WTC11 (cell line): Measurements from ENCODE around the gene HDAC9. TPM values are rescaled to one million over a fixed set of nuclear protein-coding genes. Genes with fewer than 3 reads are reported as not detected.

Source experiments
- ATAC-seq: fragments of 200-7000 bp; cut with Tn5 transposase; 2 replicates; pipeline ENCODE4 v1.10.0; 2021; ENCODE audit warnings: mild to moderate bottlenecking, moderate library complexity
- CTCF ChIA-PET: fragments of 300-600 bp; sonication (Branson Sonifier 250); formaldehyde crosslinking; loops from one replicate; lab custom pipeline; 2021; ENCODE audit warnings: antibody characterized with exemption; lab: Charles Lee
- POLR2A ChIA-PET: fragments of 350-600 bp; sonication (Branson Sonifier 250); formaldehyde crosslinking; loops from one replicate; lab custom pipeline; 2021; ENCODE audit warnings: antibody characterized with exemption; lab: Charles Lee
- DNase-seq: peaks from one replicate; pipeline ENCODE4 v3.0.0; 2021; ENCODE audit warnings: low spot score
- H3K27ac Mint-ChIP-seq: 2 replicates; pipeline ENCODE4 v1.8.0; 2021; ENCODE audit warnings: mixed read lengths
- H3K27me3 Mint-ChIP-seq: 2 replicates; pipeline ENCODE4 v1.8.0; 2021; ENCODE audit warnings: low read depth, mild to moderate bottlenecking, moderate library complexity, mixed read lengths
- H3K36me3 Mint-ChIP-seq: 2 replicates; pipeline ENCODE4 v1.8.0; 2021; ENCODE audit warnings: mixed read lengths
- H3K4me1 Mint-ChIP-seq: 2 replicates; pipeline ENCODE4 v1.8.0; 2022; ENCODE audit warnings: mixed read lengths
- H3K4me3 Mint-ChIP-seq: 2 replicates; pipeline ENCODE4 v1.8.0; 2021; ENCODE audit warnings: mild to moderate bottlenecking, moderate library complexity, mixed read lengths
- H3K9me3 Mint-ChIP-seq: 2 replicates; pipeline ENCODE4 v1.8.0; 2021; ENCODE audit warnings: mixed read lengths
- FOXJ3 ChIP-seq: sonication (generic); formaldehyde crosslinking; IDR thresholded peaks from 2 replicates; pipeline ENCODE4 v1.9.0; 2021; ENCODE audit warnings: missing genetic modification reagents, mild to moderate bottlenecking, borderline replicate concordance
- FOXK1 ChIP-seq: sonication (generic); formaldehyde crosslinking; IDR thresholded peaks from 2 replicates; pipeline ENCODE4 v1.8.0; 2022; ENCODE audit warnings: mild to moderate bottlenecking, moderate library complexity, missing genetic modification reagents
- IRF2 ChIP-seq: sonication (generic); formaldehyde crosslinking; IDR thresholded peaks from 2 replicates; pipeline ENCODE4 v1.8.0; 2022; ENCODE audit warnings: low read depth, missing genetic modification reagents, borderline replicate concordance
- SP1 ChIP-seq: sonication (generic); formaldehyde crosslinking; conservative IDR thresholded peaks from 2 replicates; pipeline ENCODE4 v1.8.1; 2022; ENCODE audit warnings: missing genetic modification reagents
- TP53 ChIP-seq: sonication (generic); formaldehyde crosslinking; IDR thresholded peaks from 2 replicates; pipeline ENCODE4 v1.8.1; 2023; ENCODE audit warnings: mild to moderate bottlenecking, missing genetic modification reagents
- total RNA-seq: library from RNA; stranded (reverse); gene quantifications from 3 replicates; pipeline ENCODE4 v1.2.3, GENCODE V29; 2021
- TF ChIP-seq, protein P1 (sequence below): sonication (generic); formaldehyde crosslinking; IDR thresholded peaks from 2 replicates; pipeline ENCODE4 v1.8.1; 2022; ENCODE audit warnings: low read depth, missing genetic modification reagents, borderline replicate concordance
- TF ChIP-seq, protein P2 (sequence below): sonication (generic); formaldehyde crosslinking; IDR thresholded peaks from 2 replicates; pipeline ENCODE4 v1.8.1; 2022; ENCODE audit warnings: low read depth, mild to moderate bottlenecking, moderate library complexity, missing genetic modification reagents, borderline replicate concordance
- TF ChIP-seq, protein P3 (sequence below): fragments of 200-600 bp; IDR thresholded peaks from 2 replicates; pipeline ENCODE4 v1.8.0; 2022; ENCODE audit warnings: antibody characterized with exemption
- TF ChIP-seq, protein P4 (sequence below): sonication (generic); formaldehyde crosslinking; IDR thresholded peaks from 2 replicates; pipeline ENCODE4 v1.8.1; 2023; ENCODE audit warnings: mild to moderate bottlenecking, moderate library complexity, missing genetic modification reagents
- TF ChIP-seq, protein P5 (sequence below): sonication (generic); formaldehyde crosslinking; IDR thresholded peaks from 2 replicates; pipeline ENCODE4 v1.8.0; 2022; ENCODE audit warnings: mild to moderate bottlenecking, missing genetic modification reagents
- TF ChIP-seq, protein P6 (sequence below): sonication (generic); formaldehyde crosslinking; IDR thresholded peaks from 2 replicates; pipeline ENCODE4 v1.8.0; 2022; ENCODE audit warnings: mild to moderate bottlenecking, missing genetic modification reagents
- TF ChIP-seq, protein P7 (sequence below): sonication (generic); formaldehyde crosslinking; IDR thresholded peaks from 2 replicates; pipeline ENCODE4 v1.8.0; 2023; ENCODE audit warnings: missing genetic modification reagents, mild to moderate bottlenecking, borderline replicate concordance
- TF ChIP-seq, protein P8 (sequence below): fragments of 250-450 bp; sonication (Bioruptor Pico); IDR thresholded peaks from 2 replicates; pipeline ENCODE4 v1.9.0; 2021; ENCODE audit warnings: mild to moderate bottlenecking

The HDAC9 gene
- total RNA-seq, 1 experiment from 2014 or later, result 18.8 TPM

DNA sequence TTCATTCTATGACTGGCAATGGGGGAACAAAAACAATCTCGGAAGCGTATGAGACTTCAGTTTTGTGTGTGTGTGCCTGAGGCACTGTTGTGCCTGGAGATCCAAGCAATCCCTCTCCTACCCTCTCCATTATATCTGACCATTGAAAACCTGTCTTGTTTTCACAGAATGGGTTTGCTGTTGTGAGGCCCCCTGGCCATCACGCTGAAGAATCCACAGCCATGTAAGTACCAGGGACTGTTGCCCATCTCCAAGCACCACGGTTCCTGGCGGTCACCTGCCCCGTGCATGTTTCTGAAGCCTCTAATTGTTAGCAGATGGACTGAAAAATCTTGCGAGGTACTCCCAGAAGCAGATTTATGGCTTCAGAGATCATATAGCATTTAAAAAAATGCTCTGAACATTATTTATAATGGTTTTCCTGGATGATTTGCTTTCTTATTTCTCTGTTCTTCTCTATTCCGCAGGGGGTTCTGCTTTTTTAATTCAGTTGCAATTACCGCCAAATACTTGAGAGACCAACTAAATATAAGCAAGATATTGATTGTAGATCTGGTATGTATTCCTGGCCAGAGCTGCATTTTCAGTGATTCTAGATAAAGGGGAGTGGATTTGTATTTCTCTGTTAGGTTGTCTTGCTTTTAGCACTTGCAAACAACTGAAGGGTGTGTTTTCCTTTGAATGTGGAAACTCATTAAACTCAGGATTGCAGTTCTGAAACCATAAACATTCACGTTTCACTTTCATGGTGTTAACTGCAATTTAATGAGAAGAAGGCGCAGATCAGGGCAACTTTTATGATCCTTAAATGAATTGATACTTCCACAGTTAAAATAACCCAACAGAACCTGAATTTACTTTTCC is 333.7 kb downstream of the HDAC9 start (continued):
- TF ChIP-seq, protein P1, sequence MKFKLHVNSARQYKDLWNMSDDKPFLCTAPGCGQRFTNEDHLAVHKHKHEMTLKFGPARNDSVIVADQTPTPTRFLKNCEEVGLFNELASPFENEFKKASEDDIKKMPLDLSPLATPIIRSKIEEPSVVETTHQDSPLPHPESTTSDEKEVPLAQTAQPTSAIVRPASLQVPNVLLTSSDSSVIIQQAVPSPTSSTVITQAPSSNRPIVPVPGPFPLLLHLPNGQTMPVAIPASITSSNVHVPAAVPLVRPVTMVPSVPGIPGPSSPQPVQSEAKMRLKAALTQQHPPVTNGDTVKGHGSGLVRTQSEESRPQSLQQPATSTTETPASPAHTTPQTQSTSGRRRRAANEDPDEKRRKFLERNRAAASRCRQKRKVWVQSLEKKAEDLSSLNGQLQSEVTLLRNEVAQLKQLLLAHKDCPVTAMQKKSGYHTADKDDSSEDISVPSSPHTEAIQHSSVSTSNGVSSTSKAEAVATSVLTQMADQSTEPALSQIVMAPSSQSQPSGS (CRISPR knock-in tag), result no peak
- TF ChIP-seq FOXK1 (no peak), SP1 (CRISPR knock-in tag) (no peak)
- TF ChIP-seq, protein P2, sequence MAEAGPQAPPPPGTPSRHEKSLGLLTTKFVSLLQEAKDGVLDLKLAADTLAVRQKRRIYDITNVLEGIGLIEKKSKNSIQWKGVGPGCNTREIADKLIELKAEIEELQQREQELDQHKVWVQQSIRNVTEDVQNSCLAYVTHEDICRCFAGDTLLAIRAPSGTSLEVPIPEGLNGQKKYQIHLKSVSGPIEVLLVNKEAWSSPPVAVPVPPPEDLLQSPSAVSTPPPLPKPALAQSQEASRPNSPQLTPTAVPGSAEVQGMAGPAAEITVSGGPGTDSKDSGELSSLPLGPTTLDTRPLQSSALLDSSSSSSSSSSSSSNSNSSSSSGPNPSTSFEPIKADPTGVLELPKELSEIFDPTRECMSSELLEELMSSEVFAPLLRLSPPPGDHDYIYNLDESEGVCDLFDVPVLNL (CRISPR knock-in tag), result no peak

DNA sequence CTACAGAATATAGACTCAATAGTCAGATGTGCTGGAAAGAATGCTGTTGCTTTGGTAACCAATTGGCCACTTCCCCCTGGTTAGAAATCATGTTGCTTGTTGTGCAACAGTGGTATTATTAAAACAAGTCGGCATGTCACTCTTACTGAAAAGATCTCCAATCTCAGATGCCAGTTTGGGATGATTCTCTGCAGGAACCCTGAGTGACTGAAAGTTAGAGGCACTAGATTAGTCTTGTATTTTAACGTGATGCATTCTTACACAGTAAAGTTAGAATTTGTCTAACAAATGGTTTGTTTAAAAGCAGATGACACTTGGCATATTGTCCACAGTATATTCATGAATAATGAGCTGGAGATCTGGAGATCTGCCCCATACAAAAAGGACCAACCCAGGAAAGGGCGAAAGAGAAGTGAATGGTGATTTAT is 334.3 kb downstream of the HDAC9 start:
- Mint-ChIP-seq H3K27me3 (no peaks in the 10 kb centered on the region), H3K4me3 (no peak overlapping the region), H3K36me3 (no peaks in the 10 kb centered on the region), H3K27ac (no peak overlapping the region), H3K4me1 (peaks cover 7% of the 10 kb centered on the region; the same call in 1 of the 2 replicates), H3K9me3 (no peaks in the 10 kb centered on the region)
- CTCF ChIA-PET, result no interaction called here
- DNase-seq (no peak), ATAC-seq (no peak)
- POLR2A ChIA-PET, result no interaction called here
- TF ChIP-seq, protein P3, sequence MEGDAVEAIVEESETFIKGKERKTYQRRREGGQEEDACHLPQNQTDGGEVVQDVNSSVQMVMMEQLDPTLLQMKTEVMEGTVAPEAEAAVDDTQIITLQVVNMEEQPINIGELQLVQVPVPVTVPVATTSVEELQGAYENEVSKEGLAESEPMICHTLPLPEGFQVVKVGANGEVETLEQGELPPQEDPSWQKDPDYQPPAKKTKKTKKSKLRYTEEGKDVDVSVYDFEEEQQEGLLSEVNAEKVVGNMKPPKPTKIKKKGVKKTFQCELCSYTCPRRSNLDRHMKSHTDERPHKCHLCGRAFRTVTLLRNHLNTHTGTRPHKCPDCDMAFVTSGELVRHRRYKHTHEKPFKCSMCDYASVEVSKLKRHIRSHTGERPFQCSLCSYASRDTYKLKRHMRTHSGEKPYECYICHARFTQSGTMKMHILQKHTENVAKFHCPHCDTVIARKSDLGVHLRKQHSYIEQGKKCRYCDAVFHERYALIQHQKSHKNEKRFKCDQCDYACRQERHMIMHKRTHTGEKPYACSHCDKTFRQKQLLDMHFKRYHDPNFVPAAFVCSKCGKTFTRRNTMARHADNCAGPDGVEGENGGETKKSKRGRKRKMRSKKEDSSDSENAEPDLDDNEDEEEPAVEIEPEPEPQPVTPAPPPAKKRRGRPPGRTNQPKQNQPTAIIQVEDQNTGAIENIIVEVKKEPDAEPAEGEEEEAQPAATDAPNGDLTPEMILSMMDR, result no peak
- TF ChIP-seq, protein P4, sequence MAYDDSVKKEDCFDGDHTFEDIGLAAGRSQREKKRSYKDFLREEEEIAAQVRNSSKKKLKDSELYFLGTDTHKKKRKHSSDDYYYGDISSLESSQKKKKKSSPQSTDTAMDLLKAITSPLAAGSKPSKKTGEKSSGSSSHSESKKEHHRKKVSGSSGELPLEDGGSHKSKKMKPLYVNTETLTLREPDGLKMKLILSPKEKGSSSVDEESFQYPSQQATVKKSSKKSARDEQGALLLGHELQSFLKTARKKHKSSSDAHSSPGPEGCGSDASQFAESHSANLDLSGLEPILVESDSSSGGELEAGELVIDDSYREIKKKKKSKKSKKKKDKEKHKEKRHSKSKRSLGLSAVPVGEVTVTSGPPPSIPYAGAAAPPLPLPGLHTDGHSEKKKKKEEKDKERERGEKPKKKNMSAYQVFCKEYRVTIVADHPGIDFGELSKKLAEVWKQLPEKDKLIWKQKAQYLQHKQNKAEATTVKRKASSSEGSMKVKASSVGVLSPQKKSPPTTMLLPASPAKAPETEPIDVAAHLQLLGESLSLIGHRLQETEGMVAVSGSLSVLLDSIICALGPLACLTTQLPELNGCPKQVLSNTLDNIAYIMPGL (CRISPR knock-in tag), result no peak
- TF ChIP-seq, protein P1 (CRISPR knock-in tag), result no peak
- TF ChIP-seq TP53 (CRISPR knock-in tag) (no peak), FOXJ3 (CRISPR knock-in tag) (no peak), IRF2 (CRISPR knock-in tag) (no peak), FOXK1 (no peak)
- TF ChIP-seq, protein P5, sequence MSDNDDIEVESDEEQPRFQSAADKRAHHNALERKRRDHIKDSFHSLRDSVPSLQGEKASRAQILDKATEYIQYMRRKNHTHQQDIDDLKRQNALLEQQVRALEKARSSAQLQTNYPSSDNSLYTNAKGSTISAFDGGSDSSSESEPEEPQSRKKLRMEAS (CRISPR knock-in tag), result no peak
- TF ChIP-seq, protein P6, sequence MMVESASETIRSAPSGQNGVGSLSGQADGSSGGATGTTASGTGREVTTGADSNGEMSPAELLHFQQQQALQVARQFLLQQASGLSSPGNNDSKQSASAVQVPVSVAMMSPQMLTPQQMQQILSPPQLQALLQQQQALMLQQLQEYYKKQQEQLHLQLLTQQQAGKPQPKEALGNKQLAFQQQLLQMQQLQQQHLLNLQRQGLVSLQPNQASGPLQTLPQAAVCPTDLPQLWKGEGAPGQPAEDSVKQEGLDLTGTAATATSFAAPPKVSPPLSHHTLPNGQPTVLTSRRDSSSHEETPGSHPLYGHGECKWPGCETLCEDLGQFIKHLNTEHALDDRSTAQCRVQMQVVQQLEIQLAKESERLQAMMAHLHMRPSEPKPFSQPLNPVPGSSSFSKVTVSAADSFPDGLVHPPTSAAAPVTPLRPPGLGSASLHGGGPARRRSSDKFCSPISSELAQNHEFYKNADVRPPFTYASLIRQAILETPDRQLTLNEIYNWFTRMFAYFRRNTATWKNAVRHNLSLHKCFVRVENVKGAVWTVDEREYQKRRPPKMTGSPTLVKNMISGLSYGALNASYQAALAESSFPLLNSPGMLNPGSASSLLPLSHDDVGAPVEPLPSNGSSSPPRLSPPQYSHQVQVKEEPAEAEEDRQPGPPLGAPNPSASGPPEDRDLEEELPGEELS, result no peak
- TF ChIP-seq, protein P7, sequence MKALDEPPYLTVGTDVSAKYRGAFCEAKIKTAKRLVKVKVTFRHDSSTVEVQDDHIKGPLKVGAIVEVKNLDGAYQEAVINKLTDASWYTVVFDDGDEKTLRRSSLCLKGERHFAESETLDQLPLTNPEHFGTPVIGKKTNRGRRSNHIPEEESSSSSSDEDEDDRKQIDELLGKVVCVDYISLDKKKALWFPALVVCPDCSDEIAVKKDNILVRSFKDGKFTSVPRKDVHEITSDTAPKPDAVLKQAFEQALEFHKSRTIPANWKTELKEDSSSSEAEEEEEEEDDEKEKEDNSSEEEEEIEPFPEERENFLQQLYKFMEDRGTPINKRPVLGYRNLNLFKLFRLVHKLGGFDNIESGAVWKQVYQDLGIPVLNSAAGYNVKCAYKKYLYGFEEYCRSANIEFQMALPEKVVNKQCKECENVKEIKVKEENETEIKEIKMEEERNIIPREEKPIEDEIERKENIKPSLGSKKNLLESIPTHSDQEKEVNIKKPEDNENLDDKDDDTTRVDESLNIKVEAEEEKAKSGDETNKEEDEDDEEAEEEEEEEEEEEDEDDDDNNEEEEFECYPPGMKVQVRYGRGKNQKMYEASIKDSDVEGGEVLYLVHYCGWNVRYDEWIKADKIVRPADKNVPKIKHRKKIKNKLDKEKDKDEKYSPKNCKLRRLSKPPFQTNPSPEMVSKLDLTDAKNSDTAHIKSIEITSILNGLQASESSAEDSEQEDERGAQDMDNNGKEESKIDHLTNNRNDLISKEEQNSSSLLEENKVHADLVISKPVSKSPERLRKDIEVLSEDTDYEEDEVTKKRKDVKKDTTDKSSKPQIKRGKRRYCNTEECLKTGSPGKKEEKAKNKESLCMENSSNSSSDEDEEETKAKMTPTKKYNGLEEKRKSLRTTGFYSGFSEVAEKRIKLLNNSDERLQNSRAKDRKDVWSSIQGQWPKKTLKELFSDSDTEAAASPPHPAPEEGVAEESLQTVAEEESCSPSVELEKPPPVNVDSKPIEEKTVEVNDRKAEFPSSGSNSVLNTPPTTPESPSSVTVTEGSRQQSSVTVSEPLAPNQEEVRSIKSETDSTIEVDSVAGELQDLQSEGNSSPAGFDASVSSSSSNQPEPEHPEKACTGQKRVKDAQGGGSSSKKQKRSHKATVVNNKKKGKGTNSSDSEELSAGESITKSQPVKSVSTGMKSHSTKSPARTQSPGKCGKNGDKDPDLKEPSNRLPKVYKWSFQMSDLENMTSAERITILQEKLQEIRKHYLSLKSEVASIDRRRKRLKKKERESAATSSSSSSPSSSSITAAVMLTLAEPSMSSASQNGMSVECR (CRISPR knock-in tag), result no peak
- TF ChIP-seq, protein P8, sequence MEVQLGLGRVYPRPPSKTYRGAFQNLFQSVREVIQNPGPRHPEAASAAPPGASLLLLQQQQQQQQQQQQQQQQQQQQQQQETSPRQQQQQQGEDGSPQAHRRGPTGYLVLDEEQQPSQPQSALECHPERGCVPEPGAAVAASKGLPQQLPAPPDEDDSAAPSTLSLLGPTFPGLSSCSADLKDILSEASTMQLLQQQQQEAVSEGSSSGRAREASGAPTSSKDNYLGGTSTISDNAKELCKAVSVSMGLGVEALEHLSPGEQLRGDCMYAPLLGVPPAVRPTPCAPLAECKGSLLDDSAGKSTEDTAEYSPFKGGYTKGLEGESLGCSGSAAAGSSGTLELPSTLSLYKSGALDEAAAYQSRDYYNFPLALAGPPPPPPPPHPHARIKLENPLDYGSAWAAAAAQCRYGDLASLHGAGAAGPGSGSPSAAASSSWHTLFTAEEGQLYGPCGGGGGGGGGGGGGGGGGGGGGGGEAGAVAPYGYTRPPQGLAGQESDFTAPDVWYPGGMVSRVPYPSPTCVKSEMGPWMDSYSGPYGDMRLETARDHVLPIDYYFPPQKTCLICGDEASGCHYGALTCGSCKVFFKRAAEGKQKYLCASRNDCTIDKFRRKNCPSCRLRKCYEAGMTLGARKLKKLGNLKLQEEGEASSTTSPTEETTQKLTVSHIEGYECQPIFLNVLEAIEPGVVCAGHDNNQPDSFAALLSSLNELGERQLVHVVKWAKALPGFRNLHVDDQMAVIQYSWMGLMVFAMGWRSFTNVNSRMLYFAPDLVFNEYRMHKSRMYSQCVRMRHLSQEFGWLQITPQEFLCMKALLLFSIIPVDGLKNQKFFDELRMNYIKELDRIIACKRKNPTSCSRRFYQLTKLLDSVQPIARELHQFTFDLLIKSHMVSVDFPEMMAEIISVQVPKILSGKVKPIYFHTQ, result no peak
